Stimulated activated CD8-positive, alpha-beta memory T cell treated with anti-CD3 and anti-CD28 coated beads, Interleukin-4, amount 100 ng/mL, for 24 hours (primary cell): ENCODE results near the gene TNP2.

ENCODE experiments used
- DNase-seq: peaks from one replicate; pipeline ENCODE4 v3.0.0-alpha.2; 2020; ENCODE audit warnings: low read depth

Gene TNP2

DNA sequence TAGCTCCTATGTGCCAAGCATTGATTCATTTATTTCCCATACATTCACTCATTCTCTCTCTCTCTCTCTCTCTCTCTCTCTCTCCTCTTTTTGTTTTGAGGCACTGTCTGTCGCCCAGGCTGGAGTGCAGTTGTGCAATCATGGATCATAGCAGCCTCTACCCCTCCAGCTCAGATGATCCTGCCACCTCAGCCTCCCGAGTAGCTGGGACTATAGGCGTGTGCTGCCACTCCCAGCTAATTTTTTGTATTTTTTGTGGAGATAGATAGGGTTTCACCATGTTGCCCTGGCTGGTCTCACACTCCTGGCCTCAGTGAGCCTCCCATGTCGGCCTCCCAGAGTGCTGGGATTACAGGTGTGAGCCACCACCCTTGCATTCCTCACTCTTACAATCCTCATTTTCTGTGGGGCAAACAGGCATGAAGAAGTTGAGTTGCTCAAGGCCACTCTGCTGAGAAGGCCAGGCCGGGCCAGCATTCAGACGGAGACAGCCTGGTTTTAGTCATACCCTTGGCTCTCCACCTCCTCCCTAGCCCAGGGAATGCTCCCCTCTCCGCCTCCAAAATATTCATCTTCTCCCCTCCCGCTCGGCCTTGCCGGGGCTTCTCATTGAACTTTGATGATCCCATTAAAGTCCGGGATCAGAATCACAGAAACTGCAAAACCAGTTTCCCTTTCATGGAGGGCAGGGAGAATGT, 7.9 kb upstream of the TNP2 start:
- DNase-seq: no peak

DNA sequence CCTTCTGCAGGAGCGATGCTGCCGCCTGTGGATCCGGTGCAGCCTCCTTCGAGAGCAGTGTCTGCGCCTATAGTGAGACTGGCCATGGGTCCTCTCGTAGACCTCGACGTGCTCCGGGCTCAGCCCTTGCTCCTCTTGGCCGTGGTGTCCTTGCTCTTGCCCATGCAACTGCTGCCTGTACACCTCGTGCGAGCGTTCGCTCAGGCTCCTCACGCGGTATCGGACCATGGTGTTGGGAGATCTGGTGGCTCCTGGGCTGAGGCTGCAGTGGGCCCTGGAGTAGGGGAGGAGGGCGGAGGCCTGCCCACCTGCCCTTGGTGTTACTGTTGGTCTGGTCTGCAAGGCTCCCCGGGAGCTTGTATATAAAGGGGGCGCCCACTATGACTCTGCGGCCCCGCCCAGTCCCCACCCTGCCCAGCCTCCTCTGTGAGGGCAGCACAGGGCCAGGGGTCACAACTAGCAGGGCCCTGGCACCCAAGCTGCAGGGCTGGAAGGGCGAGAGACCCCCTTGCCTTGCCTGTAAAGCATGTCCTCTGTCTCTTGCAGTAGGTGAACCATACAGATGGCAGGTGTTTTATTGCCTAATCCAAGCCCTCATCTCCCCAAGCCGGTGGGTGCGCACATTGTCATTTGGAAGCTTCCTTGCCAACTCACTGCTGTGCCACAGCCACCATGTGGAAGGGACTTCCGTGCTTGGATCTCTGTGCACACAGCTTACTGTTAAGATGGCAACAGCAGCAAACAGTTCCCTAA, 7.2 kb upstream of the TNP2 start, which contains the start of gene PRM2:
TSS of gene PRM2 (minus strand) at position 338 of the 753 bp plus-strand sequence. CDS start at position 228, 110 bp downstream.
- DNase-seq: no peak

DNA sequence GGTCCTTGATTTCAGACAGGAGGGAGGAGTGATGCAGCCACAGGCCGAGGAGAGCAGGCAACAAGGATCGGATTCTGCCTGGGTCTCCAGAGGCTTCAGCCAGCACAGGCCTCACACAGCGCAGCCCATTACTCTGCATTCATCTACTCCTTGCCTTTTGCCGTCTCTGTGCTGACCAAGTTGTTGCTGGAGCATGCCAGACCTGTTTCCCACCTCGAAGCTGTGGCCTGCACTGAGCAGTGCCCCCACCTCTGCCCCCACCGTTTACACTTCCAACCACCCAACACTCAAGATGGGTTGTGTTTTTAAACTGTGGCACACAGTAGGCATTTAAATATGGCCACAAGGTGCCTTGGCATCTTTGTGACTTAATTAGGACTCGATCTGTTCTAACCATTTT, 5.8 kb upstream of the TNP2 start:
- DNase-seq: no peak

DNA sequence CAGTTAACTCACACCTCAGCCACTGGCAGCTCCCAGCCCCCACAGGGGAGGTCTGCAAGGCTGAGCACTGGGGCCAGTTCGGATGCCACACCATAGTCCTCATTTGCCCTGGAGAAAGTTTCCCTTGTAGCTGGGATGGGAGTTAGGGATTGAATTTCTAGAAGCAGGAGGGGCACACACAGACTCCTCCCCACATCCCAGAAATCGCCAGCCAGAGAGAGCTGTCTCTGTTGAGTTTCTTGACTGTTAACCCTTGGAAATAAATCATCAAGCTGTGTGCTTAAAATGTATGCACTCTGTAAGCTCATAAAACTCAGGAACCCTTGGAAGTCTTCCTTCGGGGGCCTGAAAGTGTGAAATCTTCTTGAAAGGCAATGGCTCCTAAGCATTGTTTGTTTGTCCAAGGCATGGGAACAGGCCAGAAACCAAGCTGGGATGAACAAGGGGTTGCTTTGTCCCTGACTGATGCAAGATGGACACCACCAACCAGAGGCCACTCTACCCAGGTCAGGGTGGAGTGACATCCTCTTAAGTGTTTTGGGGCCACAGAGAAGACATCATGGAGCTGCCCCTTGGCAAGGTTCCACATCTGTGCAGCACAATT, 4.7 kb upstream of the TNP2 start:
- no peak for DNase-seq

DNA sequence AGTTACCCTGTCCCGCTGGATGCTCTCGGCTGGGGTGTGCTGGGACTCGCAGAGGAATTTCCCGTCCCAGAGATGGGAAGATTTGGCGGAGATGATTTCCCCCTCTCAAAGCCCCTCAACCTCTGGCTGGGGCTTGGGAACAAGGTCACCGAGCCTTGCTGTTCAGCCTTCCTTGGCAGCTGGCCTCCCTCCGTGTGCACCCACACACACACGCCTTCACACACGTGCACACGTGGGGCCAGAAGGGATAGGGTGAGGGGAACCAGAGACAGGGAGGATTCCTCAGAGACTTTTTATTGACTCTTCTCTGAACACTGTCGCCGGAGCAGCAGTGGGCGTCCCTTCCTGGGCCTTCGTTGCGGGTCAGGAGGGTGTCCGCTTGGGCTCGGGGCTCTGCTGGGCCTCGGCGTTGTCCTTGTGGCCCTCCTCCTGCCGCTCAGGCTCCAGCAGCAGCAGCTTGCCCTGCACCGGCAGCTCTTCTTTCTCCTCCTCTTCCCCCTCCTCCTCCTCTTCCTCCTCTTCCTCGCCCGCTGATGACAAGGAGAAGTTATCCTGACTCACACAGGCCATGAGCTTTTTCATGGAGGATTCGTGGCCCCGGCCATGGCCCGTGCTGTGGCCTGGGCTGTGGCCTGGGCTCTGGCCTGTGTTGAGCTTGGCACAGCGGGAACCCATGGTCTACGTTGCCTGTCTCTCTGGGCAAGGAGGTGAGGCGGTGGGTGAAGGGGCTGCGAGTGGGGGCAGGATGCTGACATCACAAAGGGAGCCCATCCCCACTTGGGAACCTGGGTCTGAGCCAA, 4.0 kb upstream of the TNP2 start, which contains the start of gene PRM3:
TSS of gene PRM3 (minus strand) at position 709 of the 800 bp plus-strand sequence. CDS start at position 675, 34 bp downstream.
- DNase-seq: no peak

DNA sequence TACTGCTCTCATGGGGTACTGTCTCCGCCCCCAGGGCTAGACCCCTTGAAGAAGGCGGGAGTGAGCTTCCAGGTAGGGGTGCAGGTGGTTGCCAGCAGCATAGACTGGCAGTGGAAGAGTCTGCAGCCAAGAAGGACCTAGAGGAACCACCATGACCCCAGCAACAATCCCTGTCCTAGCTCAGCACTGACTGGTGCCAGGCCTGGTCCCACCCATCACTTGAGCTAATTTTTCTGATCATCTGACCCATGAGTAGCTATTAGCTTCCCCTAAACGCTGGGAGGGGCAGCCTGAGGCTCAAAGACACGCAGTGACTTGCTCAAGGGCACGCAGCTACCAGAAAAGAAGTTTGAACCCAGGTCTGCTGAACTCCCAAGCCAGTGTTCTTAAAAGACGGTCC, 3.4 kb upstream of the TNP2 start:
- DNase-seq: no peak

DNA sequence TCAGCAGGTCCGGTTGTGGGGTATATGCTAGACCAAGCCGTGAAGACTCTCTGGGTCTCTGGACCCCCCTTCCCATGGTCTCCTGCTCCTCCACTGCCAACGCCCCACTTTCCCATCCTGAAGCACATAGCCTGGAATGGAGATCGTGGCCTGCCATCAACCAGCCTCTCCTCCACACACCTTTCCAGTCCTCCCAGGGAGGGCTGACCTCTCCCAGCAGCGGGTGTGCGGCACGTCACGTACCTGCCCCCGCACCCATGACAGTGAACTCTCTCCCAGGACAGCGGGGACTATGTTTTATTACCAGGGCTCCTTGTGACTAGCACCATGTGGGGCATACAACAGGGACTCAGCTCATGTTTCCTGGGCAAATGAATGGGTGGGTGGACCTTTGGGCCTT, 2.5 kb upstream of the TNP2 start:
- DNase-seq: no peak

DNA sequence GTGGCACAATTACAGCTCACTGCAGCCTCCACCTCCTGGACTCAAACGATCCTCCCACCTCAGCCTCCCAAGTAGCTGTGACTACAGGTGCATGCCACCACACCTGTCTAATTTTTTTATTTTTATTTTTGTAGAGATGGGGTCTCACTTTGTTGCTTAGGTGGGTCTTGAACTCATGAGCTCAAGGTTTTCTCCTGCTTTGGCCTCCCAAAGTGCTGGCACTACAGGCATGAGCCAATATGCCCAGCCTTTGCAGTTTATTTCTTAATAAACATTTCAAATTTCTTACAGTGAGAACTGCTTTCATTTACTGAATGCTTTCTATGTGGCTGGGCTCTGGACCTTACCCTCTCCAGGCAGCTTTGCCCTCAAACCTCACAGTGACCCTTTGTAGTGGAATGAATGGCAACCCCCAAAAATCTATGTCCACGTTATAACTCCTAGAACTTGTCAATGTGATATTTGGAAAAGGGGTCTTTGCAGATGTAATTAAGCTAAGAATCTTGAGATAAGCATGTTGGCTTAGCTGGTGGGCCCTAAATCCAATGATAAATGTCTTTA, 1.6 kb upstream of the TNP2 start:
- no peak for DNase-seq

DNA sequence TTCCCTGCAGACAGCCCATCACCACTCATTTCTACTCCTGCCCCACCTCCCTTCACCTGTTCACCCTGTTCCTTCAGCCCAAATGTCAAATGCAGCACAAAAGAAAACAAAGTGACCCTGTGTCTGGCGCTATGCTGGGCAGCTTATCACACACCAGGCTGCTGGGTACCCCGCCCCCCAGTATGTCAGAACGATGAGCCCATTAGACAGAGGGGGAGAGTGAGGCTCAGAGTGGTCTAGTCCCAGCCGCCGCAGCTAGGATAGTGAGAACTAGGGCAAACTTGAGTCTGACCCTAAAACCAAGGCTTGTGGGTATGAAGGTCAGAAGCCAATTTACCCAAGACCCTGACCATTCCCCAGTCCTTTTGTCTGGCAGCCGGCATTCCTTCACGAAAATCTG, 4.0 kb downstream of the TNP2 start:
- DNase-seq: no peak

DNA sequence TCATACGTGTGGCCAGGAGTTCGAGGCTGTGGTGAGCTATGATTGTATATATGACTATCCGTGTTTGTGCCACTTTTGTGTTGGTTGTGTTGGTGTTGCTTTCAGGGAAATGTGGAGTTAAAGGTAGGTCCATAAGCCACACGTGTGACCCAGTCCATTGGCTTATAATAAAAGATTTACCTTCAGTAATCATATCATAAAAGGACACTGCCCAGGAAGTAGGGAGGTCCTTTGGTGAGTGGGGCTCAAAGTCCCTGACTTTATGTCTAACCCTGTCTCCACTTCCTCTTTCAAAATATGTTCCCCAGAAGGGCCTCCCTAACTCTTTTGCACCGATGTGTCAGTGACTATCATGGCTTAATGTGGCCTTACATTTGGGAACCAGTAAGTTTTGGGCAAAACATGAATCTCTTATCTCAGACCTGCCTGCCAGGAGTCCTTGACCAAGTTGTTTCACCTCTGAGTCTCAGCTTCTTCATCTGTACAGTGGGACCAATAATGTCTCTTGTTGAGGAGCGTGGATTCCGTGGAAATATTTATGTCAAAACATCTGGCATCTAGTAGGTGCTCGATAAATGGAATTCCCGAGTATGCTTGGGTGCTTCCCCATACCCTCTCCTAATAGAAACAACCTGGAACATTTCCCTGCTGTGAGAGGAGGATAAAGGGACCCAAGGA, 4.8 kb downstream of the TNP2 start:
- DNase-seq: no peak

DNA sequence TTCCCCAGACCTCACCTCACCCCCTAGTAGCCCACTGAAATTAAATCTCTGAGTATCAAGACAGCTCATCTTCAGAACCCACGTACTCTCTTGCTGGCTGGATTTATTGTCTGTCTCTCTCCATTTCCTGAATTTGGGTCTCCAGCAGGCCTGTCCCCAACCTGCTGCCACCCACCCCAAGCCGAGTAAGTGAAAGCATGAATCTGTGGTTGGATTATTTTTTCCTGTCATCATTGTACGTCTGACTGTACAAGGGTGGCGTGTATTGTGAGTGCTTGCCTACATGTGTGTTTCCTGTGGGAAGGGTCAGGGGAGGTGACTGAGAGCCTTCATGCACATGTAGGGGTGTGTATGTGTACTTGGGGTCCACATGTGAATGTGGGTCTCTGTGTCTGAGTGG, 5.4 kb downstream of the TNP2 start:
- DNase-seq: no peak

DNA sequence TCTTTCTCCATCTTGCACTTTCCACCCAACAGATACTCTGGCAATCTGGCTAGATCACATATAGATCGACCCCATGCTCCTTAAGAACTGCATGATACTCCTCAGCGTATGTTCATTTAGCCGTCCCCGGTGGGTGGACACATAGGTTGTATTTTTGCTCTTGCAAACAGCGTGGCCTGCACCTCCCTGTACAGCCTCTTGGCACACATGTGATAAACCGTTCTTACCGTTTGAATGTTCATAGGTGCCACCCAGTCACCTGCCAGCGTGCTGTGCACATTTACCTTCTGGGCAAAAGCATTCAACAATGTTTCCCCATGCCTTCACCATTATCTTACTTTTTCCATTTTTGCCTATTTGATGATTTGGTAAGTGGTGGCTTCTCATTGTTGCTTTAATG, 6.2 kb downstream of the TNP2 start:
- no peak for DNase-seq

DNA sequence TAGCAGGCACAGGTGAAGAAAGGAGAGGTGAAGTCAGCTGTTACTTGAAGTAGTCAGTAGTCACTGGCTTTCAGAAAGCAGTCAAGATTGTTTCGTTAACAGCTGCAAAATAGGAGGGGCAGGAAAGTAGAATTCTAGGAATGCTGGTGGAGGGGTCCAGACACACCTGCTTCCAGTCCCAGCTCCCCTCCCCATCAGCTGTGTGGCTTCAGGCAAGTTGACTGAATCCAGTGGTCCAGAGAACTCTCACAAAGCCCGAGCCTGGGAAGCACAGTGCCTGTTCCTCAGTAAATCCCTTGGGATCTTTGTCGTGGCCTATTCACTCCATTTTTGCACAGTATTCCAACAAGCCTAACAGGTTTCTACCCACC, 8.5 kb downstream of the TNP2 start:
- no peak for DNase-seq

DNA sequence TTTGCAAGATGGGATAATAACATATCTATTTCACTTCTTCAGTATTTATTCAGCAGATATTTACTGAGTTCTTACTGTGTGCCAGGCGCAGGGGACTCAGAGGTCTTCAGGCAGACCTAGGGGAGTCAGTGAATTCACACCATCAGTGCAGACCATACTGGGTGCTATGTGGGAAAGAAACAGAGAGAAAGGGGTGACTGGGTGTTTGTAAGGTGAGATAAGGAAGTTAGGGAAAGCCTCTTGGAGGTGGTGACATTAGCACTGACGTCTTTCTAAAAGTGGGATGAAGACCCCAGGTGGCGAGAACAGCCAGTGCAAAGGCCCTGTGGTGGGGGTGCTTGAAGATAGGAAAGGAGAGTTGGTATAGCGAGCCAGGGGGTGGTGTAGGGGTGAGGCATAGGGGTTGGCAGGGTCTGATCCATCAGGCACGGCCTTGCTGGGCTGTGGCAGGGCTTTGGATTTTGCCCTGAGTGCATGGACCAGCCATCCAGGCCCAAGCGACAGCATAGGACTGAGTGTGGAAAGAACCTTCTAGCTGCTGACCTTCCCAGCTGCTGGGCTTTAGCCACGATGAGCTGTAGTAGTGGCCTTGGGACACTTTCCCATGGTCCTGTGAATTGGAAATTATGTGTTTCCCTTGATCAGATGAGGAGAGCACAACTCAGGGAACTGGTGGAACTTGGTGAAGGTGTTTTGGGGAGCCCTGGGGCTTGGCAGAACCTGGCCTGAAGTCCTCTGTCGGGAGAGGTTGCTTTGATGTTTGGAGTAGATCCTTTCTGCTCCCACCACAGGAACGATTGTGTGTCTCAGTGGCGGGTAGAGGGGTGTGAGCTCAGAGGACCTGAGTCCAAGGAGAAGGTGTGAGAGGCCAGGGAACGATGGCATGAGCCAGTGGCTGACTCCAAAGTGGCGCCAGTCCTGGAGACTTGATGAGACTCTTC, 9.2 kb downstream of the TNP2 start:
- no peak for DNase-seq

DNA sequence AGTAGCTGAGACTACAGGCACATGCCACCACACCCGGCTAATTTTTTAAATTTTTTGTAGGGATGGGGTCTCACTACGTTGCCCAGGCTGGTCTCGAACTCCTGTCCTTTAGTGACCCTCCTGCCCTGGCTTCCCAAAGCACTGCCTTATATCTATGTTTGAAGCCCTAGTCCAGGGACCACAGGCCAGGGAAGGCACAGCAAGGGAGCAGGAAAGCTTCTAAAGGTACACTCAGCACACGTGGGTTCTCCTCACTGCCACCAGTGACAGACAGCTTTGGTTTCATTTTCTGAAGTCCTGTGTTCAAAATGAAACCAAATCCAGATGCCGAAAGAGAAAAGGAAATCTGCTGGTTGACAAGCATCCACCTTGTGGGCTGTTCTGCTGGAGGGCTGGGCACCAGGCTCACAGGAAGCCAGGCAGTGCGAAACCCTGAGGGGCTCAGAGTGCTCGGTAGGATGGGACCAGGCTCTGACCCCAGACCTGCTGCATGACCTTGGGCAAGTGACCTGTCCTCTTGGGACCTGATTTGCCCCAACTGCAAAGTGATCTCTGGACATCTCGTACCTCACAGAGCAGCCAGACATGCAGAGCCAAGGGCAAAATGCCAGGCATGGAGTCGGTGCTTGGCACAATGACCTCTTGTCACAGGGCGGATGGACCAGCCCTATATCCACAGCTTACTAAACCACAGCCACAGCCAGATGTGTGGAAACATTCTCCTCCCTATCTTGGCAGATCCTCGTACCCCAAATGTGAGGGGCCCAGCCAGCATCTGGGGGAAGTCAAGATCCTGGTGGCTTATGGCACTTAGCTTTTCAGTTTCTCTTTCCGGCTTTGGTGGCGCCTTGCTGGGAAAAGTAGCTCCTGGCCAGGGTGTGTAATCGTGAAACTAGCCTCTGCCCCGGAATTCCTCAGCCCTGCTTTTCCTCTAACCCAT, 10.3 kb downstream of the TNP2 start:
- DNase-seq: no peak

DNA sequence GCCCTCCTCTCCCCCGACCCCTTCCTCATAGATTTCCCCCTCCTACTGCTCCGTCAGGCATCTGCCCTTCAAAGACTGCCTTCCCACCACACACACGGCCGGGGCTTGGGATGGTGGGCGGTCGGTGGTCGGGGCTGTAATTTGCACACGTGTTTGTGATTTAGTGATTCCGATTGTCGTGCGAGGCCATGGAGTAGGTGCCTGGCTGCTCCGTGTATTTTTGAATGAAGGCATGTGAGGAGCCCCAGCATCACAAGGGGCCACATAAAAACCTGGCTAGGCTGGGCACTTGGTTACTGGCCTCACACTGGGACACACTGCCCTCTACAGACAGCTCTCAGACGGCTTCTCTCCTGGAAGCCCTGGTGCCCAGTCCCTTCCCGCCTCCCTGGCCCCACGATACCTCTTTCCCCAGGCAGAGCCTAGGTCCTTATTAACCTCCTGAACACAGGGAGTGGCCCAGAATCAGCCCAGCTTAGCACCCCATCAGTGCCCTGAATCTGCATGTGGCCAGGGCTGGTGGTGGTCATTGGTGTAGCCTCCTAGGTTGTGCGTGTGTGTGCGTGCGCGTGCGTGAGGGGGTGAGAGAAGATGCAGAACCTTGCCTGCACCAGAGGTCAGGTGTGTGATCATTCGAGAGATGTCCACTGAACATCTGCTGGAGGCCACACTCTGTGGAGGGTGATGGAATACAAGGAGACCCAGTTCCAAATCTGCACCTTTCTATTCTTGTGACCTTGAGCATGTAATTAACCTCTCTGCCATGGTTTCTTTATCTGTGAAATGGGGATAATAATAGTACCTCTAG, 11.8 kb downstream of the TNP2 start:
- peak; percentile 48 for DNase-seq

DNA sequence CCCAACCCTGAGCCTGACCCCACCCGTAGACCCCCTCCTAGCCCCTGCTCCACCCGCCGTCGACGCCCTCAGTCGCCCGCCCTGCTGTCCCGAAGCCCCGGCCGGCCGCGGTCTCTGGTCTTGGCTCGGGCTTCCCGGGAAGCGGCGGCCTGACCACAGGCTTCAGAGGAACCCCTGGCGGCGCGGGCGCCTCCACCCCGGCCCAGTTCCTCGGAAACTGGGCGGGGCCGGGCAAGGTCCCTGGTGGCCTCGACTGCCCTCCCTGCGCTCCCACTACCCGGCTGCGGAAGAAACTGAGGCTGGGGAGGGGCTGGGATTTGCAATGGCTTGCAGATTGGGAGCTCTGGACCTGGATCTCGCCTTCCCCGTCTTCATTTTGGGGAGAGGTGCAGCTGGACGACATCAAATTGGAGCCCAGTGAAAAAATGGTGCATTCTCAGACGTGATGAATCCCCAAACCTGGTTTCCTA, 12.4 kb downstream of the TNP2 start:
- peak; percentile 52 for DNase-seq
